Hematopoietic multipotent progenitor cell treated with erythropoietin and hydrocortisone succinate and interleukin-3 and kit ligand, for 8 days (in vitro differentiated cells): Measurements from ENCODE around the gene BRIX1.
"Not testable (repeated sequence)": the region's sequence is repeated elsewhere in the genome, so short reads cannot be mapped to it uniquely, and the experiment has no call there.

Source experiments
- DNase-seq: peaks from one replicate; pipeline ENCODE4 v3.0.0-alpha.2; 2015

BRIX1 gene

GRCh38 chr5:34915856-34916192 lies 313 bp downstream of the BRIX1 start:
- no peak for DNase-seq

- DNase-seq, result peak; percentile 45
These were observed 1.0 kb downstream of the BRIX1 start for GRCh38 chr5:34916518-34916917.

GRCh38 chr5:34918025-34918424 lies 2.5 kb downstream of the BRIX1 start:
- DNase-seq, result no peak

- DNase-seq, result peak; percentile 23
These were observed 3.6 kb downstream of the BRIX1 start for GRCh38 chr5:34919077-34919476.

- DNase-seq, result not testable (repeated sequence)
These were observed 7.7 kb downstream of the BRIX1 start for GRCh38 chr5:34923256-34923655.

- DNase-seq, result peak; percentile 85
These were observed 8.4 kb downstream of the BRIX1 start for GRCh38 chr5:34923694-34924461.

GRCh38 chr5:34924462-34924765 lies 8.9 kb downstream of the BRIX1 start:
- DNase-seq, result no peak

- DNase-seq, result no peak
These were observed 10.9 kb downstream of the BRIX1 start for GRCh38 chr5:34926318-34926888.

- DNase-seq, result no peak
These were observed 12.3 kb downstream of the BRIX1 start for GRCh38 chr5:34927785-34928184.

- no peak for DNase-seq
These were observed 12.8 kb downstream of the BRIX1 start for GRCh38 chr5:34928267-34928666.

GRCh38 chr5:34929134-34929719 lies 13.7 kb downstream of the BRIX1 start, which contains the start of gene DNAJC21:
Gene DNAJC21, plus strand, starts transcription at chr5:34929559. Its CDS starts 261 bp downstream, at chr5:34929820.
- DNase-seq, result peak; percentile 96

GRCh38 chr5:34929720-34930461 lies 14.4 kb downstream of the BRIX1 start:
- DNase-seq, result peak; percentile 85

- DNase-seq, result peak; percentile 26
These were observed 14.9 kb downstream of the BRIX1 start for GRCh38 chr5:34930462-34930844.

- no peak for DNase-seq
These were observed 15.4 kb downstream of the BRIX1 start for GRCh38 chr5:34930870-34931269.

GRCh38 chr5:34932947-34933346 lies 17.4 kb downstream of the BRIX1 start:
- no peak for DNase-seq

GRCh38 chr5:34941936-34942335 lies 26.4 kb downstream of the BRIX1 start:
- DNase-seq, result no peak

- DNase-seq, result no peak
These were observed 28.5 kb downstream of the BRIX1 start for GRCh38 chr5:34944044-34944443.

- DNase-seq, result no peak
These were observed 29.0 kb downstream of the BRIX1 start for GRCh38 chr5:34944460-34945047.

GRCh38 chr5:34957321-34957720 lies 41.8 kb downstream of the BRIX1 start:
- DNase-seq, result no peak

- DNase-seq, result peak; percentile 44
These were observed 42.6 kb downstream of the BRIX1 start for GRCh38 chr5:34957857-34958690.

GRCh38 chr5:34959323-34959722 lies 43.8 kb downstream of the BRIX1 start:
- no peak for DNase-seq

GRCh38 chr5:34967540-34967939 lies 52.0 kb downstream of the BRIX1 start:
- DNase-seq, result no peak
